ENCODE data around the gene PPCS.

PPCS gene

DNA sequence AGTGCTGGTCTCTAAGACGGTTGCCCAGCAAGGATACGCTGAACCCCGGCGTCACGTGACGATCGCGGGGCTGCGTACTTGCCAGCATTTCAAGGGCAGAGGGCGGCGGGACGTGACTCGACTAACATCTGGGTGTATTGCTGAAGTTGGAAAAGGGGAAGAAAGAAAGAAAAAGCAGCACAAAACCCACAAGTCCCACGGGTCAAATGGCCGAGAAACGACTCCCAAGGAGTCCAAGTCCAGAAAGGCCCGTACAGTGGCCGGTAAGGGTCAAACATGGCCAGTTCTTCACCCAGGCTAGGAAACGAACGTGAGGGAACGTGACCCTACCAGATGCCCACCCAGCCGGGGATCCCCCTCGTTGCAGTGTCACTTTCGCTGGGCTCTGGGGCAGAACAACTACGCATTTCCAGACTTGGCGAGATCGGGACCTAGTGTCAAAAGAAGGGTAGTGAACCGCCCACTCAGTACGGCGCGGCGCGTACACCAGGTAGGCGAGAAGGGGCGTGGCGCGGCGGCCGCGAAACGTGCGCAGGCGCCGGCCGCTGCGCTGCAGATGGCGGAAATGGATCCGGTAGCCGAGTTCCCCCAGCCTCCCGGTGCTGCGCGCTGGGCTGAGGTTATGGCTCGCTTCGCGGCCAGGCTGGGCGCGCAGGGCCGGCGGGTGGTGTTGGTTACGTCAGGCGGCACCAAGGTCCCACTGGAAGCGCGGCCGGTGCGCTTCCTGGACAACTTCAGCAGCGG is at the start of gene PPCS, which contains the start of gene ZMYND12:
PPCS (plus strand) TSS at position 534 of the 744 bp plus-strand sequence; CDS start at position 557, 23 bp downstream.
ZMYND12 (minus strand) TSS at position 13 of the 744 bp plus-strand sequence. CDS start 25 bp downstream, outside the sequence.
- peak; percentile 83 to 87 for DNase-seq (ENCODE audit: low read depth in 2 of 2)

- no peak for DNase-seq (ENCODE audit: low read depth in 2 of 2)
Observed at GRCh38 chr1:42414551-42415496, 41.5 kb upstream of the PPCS start.

GRCh38 chr1:42417166-42417565 is 39.2 kb upstream of the PPCS start:
- no peak for DNase-seq (ENCODE audit: low read depth in 2 of 2)

GRCh38 chr1:42418516-42418915 is 37.8 kb upstream of the PPCS start:
- DNase-seq (ENCODE audit: low read depth in 2 of 2): no peak

GRCh38 chr1:42419126-42419821 is 37.1 kb upstream of the PPCS start:
- DNase-seq (ENCODE audit: low read depth in 2 of 2): no peak

DNA sequence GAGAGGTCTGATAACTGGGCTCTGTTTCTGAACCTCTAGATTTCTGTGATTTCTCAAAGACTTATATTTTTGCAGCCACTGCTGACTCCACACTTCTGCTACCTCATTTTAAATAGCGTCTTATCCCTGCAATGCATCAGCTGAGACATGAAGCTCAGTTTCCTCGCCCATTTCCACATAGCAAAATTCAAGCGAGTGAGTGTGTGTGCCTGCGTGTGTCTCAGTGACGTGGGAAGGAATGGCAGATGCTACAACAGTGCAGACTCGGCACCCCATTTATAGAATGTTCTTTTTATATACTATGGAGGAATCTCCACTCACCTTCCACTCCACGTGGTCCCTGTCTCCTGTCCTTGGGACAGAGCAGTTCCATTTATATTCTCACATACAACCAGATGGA is 36.2 kb upstream of the PPCS start:
- no peak for DNase-seq (ENCODE audit: low read depth in 2 of 2)

- no peak for DNase-seq (ENCODE audit: low read depth in 2 of 2)
Observed at GRCh38 chr1:42420911-42421585, 35.3 kb upstream of the PPCS start.

DNA sequence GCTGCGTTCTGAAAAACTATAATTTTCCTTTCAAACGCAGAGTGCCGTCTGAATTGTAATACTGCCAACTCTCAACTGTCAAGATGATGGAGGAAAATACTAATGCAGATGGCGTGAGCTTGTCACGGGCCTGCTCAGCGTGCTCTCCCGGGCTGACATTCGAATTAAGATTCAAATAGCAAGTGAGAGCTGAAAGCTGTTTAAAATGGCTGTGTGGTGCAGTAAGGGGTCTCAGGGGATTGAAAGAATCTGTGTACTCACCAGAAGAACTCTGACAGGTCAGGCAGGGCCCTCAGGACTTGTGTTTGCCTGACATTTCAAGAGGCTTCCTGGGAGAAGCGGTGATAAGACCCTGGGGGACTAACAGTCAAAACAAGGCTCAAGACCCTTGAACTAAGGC is 33.6 kb upstream of the PPCS start:
- no peak for DNase-seq (ENCODE audit: low read depth in 2 of 2)

DNA sequence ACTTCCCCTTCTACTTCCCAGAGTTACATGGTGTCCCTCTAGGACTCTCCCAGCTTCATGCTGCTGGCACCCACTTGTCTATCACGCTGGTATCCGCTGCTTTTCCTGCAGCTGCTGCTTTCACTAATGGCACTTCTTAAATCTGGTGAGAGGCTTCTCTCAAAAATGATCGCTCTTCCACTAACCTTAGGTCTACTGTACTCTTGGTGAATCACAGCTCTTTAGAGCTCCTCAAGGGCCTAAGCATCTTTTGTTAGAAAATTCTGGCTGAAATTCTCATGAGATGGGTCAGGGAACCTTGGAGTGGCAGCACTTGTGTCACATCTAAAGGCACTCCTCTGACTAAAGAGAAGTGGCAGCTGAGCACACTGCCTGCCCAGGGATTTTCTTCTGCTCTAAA is 32.7 kb upstream of the PPCS start:
- no peak for DNase-seq (ENCODE audit: low read depth in 2 of 2)

GRCh38 chr1:42424201-42424600 is 32.1 kb upstream of the PPCS start:
- no peak for DNase-seq (ENCODE audit: low read depth in 2 of 2)

- DNase-seq (ENCODE audit: low read depth in 2 of 2): no peak
Observed at GRCh38 chr1:42427240-42427639, 29.1 kb upstream of the PPCS start.

DNA sequence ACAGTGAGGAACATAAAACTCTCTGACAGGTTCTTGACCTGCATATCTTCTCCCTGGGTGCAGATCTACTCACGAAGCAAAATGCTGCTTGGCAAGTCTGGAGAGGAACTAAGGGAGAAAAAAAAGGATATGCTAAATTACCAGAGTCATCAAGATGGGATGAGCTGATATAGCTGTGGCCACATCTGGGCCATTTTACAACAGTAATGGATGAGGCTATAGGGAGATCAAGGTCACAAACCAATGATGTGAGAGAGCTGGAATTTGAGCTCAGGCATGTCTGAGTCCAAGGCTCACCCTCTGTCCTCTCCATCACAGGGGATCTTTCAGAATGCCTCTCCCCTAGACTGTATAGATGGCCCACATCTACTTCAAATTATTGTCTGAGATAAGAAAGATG is 26.7 kb upstream of the PPCS start:
- DNase-seq (ENCODE audit: low read depth in 2 of 2): no peak

- no peak for DNase-seq (ENCODE audit: low read depth in 2 of 2)
Observed at GRCh38 chr1:42430286-42431135, 25.8 kb upstream of the PPCS start.

- no peak for DNase-seq (ENCODE audit: low read depth in 2 of 2)
Observed at GRCh38 chr1:42431514-42431913, 24.8 kb upstream of the PPCS start.

GRCh38 chr1:42432714-42433113 is 23.6 kb upstream of the PPCS start:
- no peak for DNase-seq (ENCODE audit: low read depth in 2 of 2)

DNA sequence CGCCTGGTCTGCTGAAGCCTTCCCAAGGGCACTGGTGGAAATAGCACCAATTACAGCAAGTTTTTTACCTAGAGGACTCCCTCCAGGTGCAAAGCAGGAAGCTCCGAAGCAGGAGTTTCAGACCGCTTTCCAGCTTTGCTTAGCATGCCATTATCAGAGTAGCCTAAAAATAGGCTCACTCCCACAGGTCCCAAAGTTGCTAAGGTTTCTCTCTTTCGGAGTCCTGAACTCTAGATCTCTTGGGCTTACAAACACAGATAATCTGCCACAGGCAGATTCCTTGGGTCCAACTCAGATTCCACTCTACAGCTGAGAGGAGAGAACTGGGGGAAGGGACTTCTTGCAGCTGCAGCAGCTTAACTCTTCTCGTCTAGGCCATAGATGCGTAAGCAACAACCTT is 23.0 kb upstream of the PPCS start:
- DNase-seq (ENCODE audit: low read depth in 2 of 2): no peak

DNA sequence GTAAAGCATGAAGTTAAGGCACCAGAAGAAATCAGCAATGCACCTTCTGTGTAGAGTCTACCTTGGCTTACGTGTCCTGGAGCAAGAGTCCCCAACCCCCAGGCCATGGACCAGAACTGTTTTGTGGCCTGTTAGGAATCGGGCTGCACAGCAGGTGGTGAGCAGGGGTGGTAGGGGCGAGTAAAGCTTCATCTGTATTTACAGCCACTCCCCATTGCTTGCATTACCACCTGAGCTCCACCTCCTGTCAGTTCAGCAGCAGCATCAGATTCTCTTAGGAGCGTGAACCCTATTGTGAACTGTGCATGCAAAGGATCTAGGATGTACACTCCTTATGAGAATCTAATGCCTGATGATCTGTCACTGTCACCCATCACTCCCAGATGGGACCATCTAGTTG is 22.0 kb upstream of the PPCS start:
- no peak for DNase-seq (ENCODE audit: low read depth in 2 of 2)

- no peak for DNase-seq (ENCODE audit: low read depth in 2 of 2)
Observed at GRCh38 chr1:42439940-42440339, 16.4 kb upstream of the PPCS start.

DNA sequence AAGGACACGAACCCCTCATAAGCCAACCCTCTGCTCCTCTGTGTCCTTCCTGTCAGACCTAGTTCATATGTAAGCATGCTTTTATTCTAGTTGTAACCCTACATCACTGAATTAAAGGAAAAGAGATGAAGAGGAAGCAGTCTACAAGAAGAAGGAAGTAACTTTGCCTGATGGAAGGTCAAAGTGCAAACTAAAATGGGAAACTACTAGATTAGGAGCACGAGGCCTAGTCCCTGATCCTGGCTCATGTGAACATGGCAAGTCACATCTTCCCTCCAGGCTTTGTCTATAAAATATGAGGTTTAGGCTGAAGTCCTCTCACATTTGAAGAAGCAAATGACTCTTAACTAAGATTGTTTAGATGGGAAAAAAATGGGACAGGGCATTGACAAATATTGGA is 13.7 kb upstream of the PPCS start:
- DNase-seq (ENCODE audit: low read depth in 2 of 2): no peak

DNA sequence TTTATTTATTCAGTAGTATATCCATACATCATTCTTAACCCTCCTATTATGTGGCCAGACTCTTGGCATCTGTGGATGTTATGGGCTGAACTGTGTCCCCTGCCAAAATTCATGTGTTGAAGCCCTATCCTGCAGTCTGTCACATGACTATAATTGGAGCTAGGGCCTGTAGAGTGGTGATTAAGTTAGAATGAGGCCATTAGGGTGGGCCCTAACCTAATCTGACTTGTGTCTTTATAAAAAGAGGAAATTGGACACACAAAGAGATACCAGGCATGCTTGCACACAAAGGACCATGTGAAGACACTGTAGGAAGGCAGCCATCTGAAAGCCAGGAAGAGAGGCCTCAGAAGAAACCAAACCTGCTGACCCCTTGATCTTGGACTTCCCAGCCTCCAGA is 7.1 kb upstream of the PPCS start:
- DNase-seq (ENCODE audit: low read depth in 2 of 2): no peak

DNA sequence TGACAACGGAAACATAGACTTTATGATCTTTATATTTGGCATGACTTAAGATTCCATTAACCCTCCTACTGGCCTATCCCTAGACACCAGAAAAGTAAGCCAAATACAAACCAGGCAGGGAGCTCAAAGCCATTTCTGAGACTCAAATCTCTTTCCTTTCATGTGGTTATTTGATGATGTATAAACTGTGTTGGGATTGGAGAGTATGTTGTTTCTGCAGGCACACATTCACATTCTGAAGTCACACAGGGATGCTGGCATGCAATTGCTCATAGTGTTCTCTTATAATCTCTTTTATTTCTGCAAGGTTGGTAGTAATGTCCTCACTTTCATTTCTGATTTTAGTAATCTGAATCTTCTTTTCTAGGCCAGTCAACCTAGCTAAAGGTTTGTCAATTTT is 6.3 kb upstream of the PPCS start:
- DNase-seq (ENCODE audit: low read depth in 2 of 2): no peak

Data from activated CD8-positive, alpha-beta memory T cell treated with anti-CD3 and anti-CD28 coated beads for 4 hours (primary cell).